DND-41 (cell line): Measurements from ENCODE around the gene VWA8.

Source experiments
- ATAC-seq: fragments of 200-7000 bp; cut with Tn5 transposase; 3 replicates; pipeline ENCODE4 v1.9.1; 2021; ENCODE audit warnings: low read depth; ENCODE audit not compliant: insufficient read depth
- DNase-seq: peaks from one replicate; pipeline ENCODE4 v3.0.0-alpha.2; 2020
- H2AFZ ChIP-seq: 2 replicates; pipeline ENCODE4 v1.6.0; 2012; ENCODE audit warnings: low read depth, low read length
- H3K27ac ChIP-seq: 2 replicates; pipeline ENCODE4 v1.5.1; 2012; ENCODE audit warnings: low read length, inconsistent platforms
- H3K27me3 ChIP-seq: fragments of 200-600 bp; sonication (generic); 2 replicates; pipeline ENCODE4 v1.6.0; 2012; ENCODE audit warnings: low read length, mild to moderate bottlenecking, inconsistent platforms; ENCODE audit not compliant: insufficient read depth, poor library complexity
- H3K36me3 ChIP-seq: 2 replicates; pipeline ENCODE4 v1.5.1; 2012; ENCODE audit warnings: low read length, inconsistent platforms; ENCODE audit not compliant: insufficient read depth
- H3K4me1 ChIP-seq: 2 replicates; pipeline ENCODE4 v1.5.1; 2012; ENCODE audit warnings: mild to moderate bottlenecking, low read length; ENCODE audit not compliant: insufficient read depth
- H3K4me2 ChIP-seq: 2 replicates; pipeline ENCODE4 v1.6.0; 2012; ENCODE audit warnings: mild to moderate bottlenecking, moderate library complexity, low read length, inconsistent platforms; ENCODE audit not compliant: insufficient read depth
- H3K4me3 ChIP-seq, 2 experiments: fragments of 200-600 bp in 1 of 2; shearing (Covaris generic) in 1 of 2; 2 replicates each; pipeline ENCODE4 v1.5.1; 2012 to 2016; ENCODE audit warnings: inconsistent platforms in 2 of 2, low read length in 2 of 2, mild to moderate bottlenecking in 2 of 2, low read depth in 1 of 2, moderate library complexity in 1 of 2
- H3K79me2 ChIP-seq: 2 replicates; pipeline ENCODE4 v1.6.0; 2012; ENCODE audit warnings: low read length, inconsistent platforms; ENCODE audit not compliant: insufficient read depth
- H3K9ac ChIP-seq: 2 replicates; pipeline ENCODE4 v1.6.0; 2012; ENCODE audit warnings: low read depth, mild to moderate bottlenecking, inconsistent platforms, low read length, moderate library complexity
- H3K9me3 ChIP-seq: 2 replicates; pipeline ENCODE4 v1.5.1; 2012; ENCODE audit warnings: low read length, moderate library complexity, mild to moderate bottlenecking, inconsistent platforms; ENCODE audit not compliant: insufficient read depth, severe bottlenecking
- H4K20me1 ChIP-seq: 2 replicates; pipeline ENCODE4 v1.6.0; 2012; ENCODE audit warnings: low read length; ENCODE audit not compliant: insufficient read depth
- CTCF ChIP-seq: IDR thresholded peaks from 2 replicates; pipeline ENCODE4 v1.5.1; 2012; ENCODE audit warnings: borderline replicate concordance, low read length, moderate library complexity, mild to moderate bottlenecking; ENCODE audit not compliant: poor library complexity, severe bottlenecking; ENCODE audit errors: extremely low read depth
- EZH2 ChIP-seq: IDR thresholded peaks from 3 replicates; pipeline ENCODE4 v1.6.1; 2012; ENCODE audit warnings: borderline replicate concordance, low read depth, mild to moderate bottlenecking, moderate library complexity, low read length, inconsistent platforms; ENCODE audit not compliant: severe bottlenecking

VWA8 gene

DNA sequence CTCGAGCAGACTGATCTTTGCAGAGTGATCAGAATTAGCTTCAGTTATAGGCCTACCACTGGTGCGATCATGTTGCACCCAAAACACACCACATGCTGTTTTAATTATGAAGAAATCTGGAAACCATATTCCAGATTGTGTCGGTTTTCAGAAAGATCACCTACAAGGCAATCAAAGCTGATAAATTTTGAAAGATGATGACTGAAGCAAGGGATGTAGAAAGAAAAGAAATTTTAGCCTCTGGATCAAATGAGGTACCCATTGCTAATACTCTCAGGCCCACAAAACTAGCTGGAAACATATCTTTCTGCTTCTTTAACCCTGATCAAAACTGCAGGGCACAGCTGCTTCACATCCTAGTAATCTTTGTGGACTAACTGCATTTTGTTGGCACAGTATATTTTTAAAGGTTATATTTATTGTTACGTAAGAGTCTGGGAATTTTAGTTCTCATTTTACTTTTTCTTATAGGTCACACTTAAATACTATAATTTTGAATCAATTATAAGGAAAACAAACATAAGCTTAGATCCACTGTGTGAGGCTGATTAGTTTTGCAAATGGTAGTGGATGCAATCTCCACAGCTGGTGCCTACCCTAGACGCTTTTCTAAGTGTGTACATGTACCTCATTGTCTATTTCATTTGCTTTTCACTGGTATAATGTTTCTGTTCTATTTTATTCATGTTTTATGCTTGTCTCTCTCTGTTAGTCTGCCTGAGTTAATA, 352.6 kb downstream of the VWA8 start:
- no peak for DNase-seq
- no peaks in the 10 kb centered on the region for H3K79me2 ChIP-seq
- H3K4me3 ChIP-seq, result no peak overlapping the region
- no peaks in the 10 kb centered on the region for H4K20me1 ChIP-seq
- H3K36me3 ChIP-seq, result peaks cover 55% of the 10 kb centered on the region; the same call in 1 of the 2 replicates
- H3K27ac ChIP-seq, result no peak overlapping the region
- H3K27me3 ChIP-seq, result no peaks in the 10 kb centered on the region
- TF ChIP-seq CTCF (no peak), EZH2 (no peak)
- ATAC-seq, result no peak
- H3K9ac ChIP-seq, result no peak overlapping the region
- no peaks in the 10 kb centered on the region for H3K4me1 ChIP-seq
- H2AFZ ChIP-seq, result no peak overlapping the region
- no peaks in the 10 kb centered on the region for H3K9me3 ChIP-seq
- H3K4me2 ChIP-seq, result no peak overlapping the region

DNA sequence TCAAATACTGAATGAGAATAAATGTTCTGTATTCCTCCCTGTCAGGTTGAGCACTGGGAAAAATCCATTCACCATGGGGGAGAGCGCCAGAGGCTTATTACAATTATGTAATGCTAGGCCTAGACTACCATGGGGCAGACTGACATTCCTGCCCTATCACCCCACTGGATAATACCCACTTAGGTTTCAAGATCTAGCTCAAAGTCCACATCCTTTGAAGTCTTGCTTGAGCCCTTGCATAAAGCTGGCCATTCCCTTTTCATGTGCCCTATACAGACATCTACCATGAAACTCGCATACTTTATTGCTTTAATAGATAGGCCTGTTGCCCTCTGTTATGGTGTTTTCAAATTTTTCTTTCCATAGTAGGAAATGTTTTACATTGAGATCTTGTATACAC, 354.3 kb downstream of the VWA8 start:
- Histone ChIP-seq H3K27ac (no peak overlapping the region), H3K4me3 (no peak overlapping the region), H3K9ac (no peak overlapping the region), H2AFZ (no peak overlapping the region), H3K4me2 (no peak overlapping the region), H3K36me3 (peaks cover 58% of the 10 kb centered on the region; the same call in 1 of the 2 replicates), H3K9me3 (no peaks in the 10 kb centered on the region), H3K79me2 (no peaks in the 10 kb centered on the region), H4K20me1 (no peaks in the 10 kb centered on the region), H3K27me3 (no peaks in the 10 kb centered on the region), H3K4me1 (no peaks in the 10 kb centered on the region)
- DNase-seq, result no peak
- ATAC-seq, result no peak
- TF ChIP-seq EZH2, result no peak
- TF ChIP-seq CTCF, result no peak

- no peaks in the 10 kb centered on the region for H3K79me2 ChIP-seq
- no peaks in the 10 kb centered on the region for H4K20me1 ChIP-seq
- ATAC-seq (no peak), DNase-seq (no peak)
- no peak overlapping the region for H3K4me2 ChIP-seq
- TF ChIP-seq CTCF, result no peak
- no peak for TF ChIP-seq EZH2
- no peak overlapping the region for H3K9ac ChIP-seq
- H3K27me3 ChIP-seq, result no peaks in the 10 kb centered on the region
- H3K36me3 ChIP-seq, result peaks cover 48% of the 10 kb centered on the region; the same call in 1 of the 2 replicates
- H3K9me3 ChIP-seq, result no peaks in the 10 kb centered on the region
- no peak overlapping the region for H2AFZ ChIP-seq
- no peaks in the 10 kb centered on the region for H3K4me1 ChIP-seq
- H3K4me3 ChIP-seq, result no peak overlapping the region
- H3K27ac ChIP-seq, result no peak overlapping the region
Measured at GRCh38 chr13:41605319-41606285, 355.3 kb downstream of the VWA8 start.
